ENCODE results near the gene GAGE12H.
"Not testable (repeated sequence)": the region's sequence is repeated elsewhere in the genome, so short reads cannot be mapped to it uniquely, and the experiment has no call there.

The GAGE12H gene, protein sequence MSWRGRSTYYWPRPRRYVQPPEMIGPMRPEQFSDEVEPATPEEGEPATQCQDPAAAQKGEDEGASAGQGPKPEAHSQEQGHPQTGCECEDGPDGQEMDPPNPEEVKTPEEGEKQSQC

DNA sequence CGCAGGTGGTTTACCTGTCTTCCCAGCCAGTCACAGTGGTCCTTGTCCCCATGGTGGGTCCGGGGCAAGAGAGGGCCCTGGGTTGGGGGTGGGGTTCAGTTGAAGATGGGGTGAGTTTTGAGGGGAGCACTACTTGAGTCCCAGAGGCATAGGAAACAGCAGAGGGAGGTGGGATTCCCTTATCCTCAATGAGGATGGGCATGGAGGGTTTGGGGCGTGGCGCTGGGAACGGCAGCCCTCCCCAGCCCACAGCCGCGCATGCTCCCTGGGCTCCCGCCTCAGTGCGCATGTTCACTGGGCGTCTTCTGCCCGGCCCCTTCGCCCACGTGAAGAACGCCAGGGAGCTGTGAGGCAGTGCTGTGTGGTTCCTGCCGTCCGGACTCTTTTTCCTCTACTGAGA is at the start of gene GAGE12H:
Gene GAGE12H (plus strand): TSS at position 301 of the 400 bp plus-strand sequence. CDS start 1,155 bp downstream, outside the sequence.
- DNase-seq (ENCODE audit: low read depth), result not testable (repeated sequence)

- not testable (repeated sequence) for DNase-seq (ENCODE audit: low read depth)
Measured at GRCh38 chrX:49531877-49532276, 47.9 kb upstream of the GAGE12H start, which contains the start of gene GAGE12C. Gene GAGE12C, plus strand, starts transcription at chrX:49532177. Its CDS starts 1,155 bp downstream, at chrX:49533332.

GRCh38 chrX:49541433-49541832 is 38.3 kb upstream of the GAGE12H start, which contains the start of gene GAGE12D:
Gene GAGE12D, plus strand, starts transcription at chrX:49541733. Its CDS starts 1,155 bp downstream, at chrX:49542888.
- not testable (repeated sequence) for DNase-seq (ENCODE audit: low read depth)

DNA sequence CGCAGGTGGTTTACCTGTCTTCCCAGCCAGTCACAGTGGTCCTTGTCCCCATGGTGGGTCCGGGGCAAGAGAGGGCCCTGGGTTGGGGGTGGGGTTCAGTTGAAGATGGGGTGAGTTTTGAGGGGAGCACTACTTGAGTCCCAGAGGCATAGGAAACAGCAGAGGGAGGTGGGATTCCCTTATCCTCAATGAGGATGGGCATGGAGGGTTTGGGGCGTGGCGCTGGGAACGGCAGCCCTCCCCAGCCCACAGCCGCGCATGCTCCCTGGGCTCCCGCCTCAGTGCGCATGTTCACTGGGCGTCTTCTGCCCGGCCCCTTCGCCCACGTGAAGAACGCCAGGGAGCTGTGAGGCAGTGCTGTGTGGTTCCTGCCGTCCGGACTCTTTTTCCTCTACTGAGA is 28.8 kb upstream of the GAGE12H start, which contains the start of gene GAGE12E:
Gene GAGE12E (plus strand): TSS at position 301 of the 400 bp plus-strand sequence. CDS start 1,155 bp downstream, outside the sequence.
- DNase-seq (ENCODE audit: low read depth), result not testable (repeated sequence)

DNA sequence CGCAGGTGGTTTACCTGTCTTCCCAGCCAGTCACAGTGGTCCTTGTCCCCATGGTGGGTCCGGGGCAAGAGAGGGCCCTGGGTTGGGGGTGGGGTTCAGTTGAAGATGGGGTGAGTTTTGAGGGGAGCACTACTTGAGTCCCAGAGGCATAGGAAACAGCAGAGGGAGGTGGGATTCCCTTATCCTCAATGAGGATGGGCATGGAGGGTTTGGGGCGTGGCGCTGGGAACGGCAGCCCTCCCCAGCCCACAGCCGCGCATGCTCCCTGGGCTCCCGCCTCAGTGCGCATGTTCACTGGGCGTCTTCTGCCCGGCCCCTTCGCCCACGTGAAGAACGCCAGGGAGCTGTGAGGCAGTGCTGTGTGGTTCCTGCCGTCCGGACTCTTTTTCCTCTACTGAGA is 19.2 kb upstream of the GAGE12H start, which contains the start of gene GAGE12F:
Gene GAGE12F (plus strand): TSS at position 301 of the 400 bp plus-strand sequence. CDS start 1,155 bp downstream, outside the sequence.
- not testable (repeated sequence) for DNase-seq (ENCODE audit: low read depth)

DNA sequence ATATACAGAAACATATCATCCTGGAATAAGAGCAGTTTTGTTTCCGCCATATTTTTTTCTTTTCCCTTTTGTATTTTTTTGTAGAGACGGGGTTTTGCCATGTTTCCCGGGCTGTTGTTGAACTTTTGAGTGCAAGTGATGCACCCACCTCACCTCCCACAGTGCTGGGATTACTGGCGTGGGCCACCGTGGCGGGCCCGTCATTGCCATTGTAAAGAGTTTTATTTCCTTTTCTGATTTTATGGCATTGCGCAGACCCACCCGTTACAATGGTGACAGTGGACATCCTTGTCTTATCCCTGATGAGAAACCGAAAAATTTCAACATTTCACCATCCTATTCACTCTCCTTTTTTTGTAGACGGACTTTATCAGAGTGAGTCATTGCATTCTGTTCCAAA is 11.0 kb upstream of the GAGE12H start:
- not testable (repeated sequence) for DNase-seq (ENCODE audit: low read depth)

- not testable (repeated sequence) for DNase-seq (ENCODE audit: low read depth)
Measured at GRCh38 chrX:49569152-49569551, 10.6 kb upstream of the GAGE12H start.

DNA sequence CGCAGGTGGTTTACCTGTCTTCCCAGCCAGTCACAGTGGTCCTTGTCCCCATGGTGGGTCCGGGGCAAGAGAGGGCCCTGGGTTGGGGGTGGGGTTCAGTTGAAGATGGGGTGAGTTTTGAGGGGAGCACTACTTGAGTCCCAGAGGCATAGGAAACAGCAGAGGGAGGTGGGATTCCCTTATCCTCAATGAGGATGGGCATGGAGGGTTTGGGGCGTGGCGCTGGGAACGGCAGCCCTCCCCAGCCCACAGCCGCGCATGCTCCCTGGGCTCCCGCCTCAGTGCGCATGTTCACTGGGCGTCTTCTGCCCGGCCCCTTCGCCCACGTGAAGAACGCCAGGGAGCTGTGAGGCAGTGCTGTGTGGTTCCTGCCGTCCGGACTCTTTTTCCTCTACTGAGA is 9.6 kb upstream of the GAGE12H start, which contains the start of gene GAGE12G:
Gene GAGE12G (plus strand): TSS at position 301 of the 400 bp plus-strand sequence. CDS start 1,155 bp downstream, outside the sequence.
- not testable (repeated sequence) for DNase-seq (ENCODE audit: low read depth)

DNA sequence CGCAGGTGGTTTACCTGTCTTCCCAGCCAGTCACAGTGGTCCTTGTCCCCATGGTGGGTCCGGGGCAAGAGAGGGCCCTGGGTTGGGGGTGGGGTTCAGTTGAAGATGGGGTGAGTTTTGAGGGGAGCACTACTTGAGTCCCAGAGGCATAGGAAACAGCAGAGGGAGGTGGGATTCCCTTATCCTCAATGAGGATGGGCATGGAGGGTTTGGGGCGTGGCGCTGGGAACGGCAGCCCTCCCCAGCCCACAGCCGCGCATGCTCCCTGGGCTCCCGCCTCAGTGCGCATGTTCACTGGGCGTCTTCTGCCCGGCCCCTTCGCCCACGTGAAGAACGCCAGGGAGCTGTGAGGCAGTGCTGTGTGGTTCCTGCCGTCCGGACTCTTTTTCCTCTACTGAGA is 9.4 kb downstream of the GAGE12H start, which contains the start of gene GAGE2A:
Gene GAGE2A (plus strand): TSS at position 301 of the 400 bp plus-strand sequence. CDS start 1,155 bp downstream, outside the sequence.
- DNase-seq (ENCODE audit: low read depth), result not testable (repeated sequence)

DNA sequence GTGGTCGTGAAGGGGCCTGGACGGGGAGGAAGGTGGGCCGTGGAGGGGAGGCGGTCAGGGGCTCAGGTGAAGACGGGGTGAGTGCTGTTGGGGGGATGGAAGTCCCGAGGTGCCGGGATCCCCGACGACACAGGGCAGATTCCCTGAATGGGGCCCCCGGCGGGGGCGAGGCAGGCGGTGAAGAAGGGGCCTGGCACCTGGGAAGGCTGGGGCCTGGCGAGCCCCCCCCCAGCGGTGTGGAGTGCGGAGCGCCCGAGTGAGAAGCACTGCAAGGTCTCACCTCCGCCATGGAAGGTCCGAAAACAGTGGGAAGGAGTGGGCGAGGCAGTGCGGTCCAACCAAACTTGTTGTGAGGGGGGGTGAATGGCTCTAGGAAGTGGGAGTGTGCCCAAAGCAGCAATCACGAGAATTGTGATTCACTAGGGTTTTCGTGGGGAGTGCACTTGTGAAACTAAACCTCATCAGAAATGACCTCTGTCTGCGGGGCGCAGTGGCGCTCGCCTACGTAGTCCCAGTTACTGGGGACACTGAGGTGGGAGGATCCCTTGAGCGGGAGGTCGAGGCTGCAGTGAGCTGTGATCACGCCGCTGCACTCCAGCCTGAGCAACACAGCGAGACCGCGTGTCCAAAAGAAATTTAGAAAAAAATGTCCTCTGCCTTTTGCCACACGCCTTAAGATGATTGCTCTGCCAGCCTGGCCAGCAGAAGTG is 10.2 kb downstream of the GAGE12H start:
- not testable (repeated sequence) for DNase-seq (ENCODE audit: low read depth)

DNA sequence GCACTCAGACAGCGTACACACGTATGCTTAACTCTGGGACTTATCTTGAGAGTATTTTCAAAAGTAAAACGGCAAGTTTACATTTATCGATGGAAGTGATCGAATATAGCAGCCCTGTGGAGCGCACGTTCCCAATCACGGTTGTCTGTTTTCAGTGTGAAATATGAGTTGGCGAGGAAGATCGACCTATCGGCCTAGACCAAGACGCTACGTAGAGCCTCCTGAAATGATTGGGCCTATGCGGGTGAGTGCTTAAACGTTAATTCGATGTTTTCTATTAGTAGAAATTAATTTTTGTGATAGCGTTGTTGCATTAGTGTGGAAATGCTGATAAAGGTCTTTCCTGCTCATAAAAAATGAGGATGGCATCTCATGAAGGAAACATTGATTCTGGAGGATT is 10.7 kb downstream of the GAGE12H start:
- not testable (repeated sequence) for DNase-seq (ENCODE audit: low read depth)

- not testable (repeated sequence) for DNase-seq (ENCODE audit: low read depth)
Measured at GRCh38 chrX:49598720-49599119, 19.0 kb downstream of the GAGE12H start, which contains the start of gene GAGE1. Gene GAGE1, plus strand, starts transcription at chrX:49599020. Its CDS starts 1,155 bp downstream, at chrX:49600175.

DNA sequence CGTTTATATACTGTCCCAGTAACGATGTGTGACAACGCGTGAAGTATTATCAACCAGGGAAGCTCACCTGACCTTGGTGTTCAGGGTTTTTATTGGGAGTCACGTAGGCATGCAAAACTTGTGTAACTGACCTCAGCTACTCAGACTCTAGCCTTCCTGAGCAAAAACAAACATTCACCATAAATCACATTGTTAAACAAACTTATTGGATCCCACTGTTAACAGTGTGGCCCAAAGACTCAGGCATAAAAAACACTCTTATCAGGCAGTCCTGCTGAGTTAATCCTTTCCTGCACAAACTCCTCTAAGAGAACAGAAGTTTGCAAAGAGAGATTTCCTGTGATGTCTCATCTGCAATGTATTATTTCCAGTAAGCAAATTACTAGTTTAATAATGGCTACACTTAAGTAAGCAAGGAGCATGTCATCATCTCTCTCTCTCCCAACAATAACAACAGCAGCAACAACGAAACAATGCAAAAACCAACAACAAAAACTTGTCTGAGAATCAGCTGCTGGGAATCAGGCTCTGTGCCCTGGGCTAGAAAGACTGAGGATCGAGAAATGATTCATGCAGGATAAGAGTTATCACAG is 31.1 kb downstream of the GAGE12H start:
- no peak for DNase-seq (ENCODE audit: low read depth)

DNA sequence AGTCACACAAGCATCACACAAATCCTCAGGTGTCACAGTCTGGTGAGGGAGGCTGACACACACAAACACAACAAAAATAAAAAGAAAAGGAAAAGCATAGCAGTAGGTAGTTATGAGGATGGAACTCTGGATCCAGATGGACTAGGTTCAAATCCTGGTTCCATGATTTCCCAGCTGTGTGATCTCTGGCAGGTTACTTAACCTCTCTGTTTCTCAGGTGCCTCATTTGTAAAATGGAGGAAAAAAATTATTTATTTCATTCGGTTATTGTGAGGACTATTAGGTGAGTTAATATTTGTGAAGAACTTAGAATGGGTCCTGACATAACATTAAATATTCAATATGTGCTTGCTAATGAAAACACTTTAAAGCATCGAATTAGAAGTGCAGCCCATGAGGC is 38.8 kb downstream of the GAGE12H start:
- DNase-seq (ENCODE audit: low read depth), result no peak

- DNase-seq (ENCODE audit: low read depth), result no peak
Measured at GRCh38 chrX:49627086-49627777, 47.5 kb downstream of the GAGE12H start.
